Measurements from ENCODE around the gene ALK. TPM values are rescaled to one million over a fixed set of nuclear protein-coding genes. Genes with fewer than 3 reads are reported as not detected.

ALK gene
- total RNA-seq, 1 donor from 2014 or later: not detected

GRCh38 chr2:29881089-29881730 lies 40.2 kb downstream of the ALK start:
- Histone ChIP-seq H3K4me3 (ENCODE audit: low read depth, low read length) (no peak overlapping the region), H3K36me3 (ENCODE audit: control insufficient read depth, insufficient read depth, low read length) (no peaks in the 10 kb centered on the region), H3K27me3 (ENCODE audit: control insufficient read depth, insufficient read depth, low read length) (no peaks in the 10 kb centered on the region)
- FAIRE-seq (no peak), DNase-seq (ENCODE audit: low read depth) (no peak)
- TF ChIP-seq CTCF (IDR thresholded peaks at IDR 0.05; ENCODE audit: insufficient read depth, low read length, severe bottlenecking): no peak

GRCh38 chr2:29880084-29880483 lies 41.3 kb downstream of the ALK start:
- no peak for FAIRE-seq
- Histone ChIP-seq H3K4me3 (ENCODE audit: low read depth, low read length) (no peak overlapping the region), H3K36me3 (ENCODE audit: control insufficient read depth, insufficient read depth, low read length) (no peaks in the 10 kb centered on the region), H3K27me3 (ENCODE audit: control insufficient read depth, insufficient read depth, low read length) (no peaks in the 10 kb centered on the region)
- no peak for DNase-seq (ENCODE audit: low read depth)
- TF ChIP-seq CTCF (IDR thresholded peaks at IDR 0.05; ENCODE audit: insufficient read depth, low read length, severe bottlenecking): no peak

- no peak for TF ChIP-seq CTCF (IDR thresholded peaks at IDR 0.05; ENCODE audit: insufficient read depth, low read length, severe bottlenecking)
- no peak for DNase-seq (ENCODE audit: low read depth)
- no peak overlapping the region for H3K4me3 ChIP-seq (ENCODE audit: low read depth, low read length)
- no peaks in the 10 kb centered on the region for H3K36me3 ChIP-seq (ENCODE audit: control insufficient read depth, insufficient read depth, low read length)
- H3K27me3 ChIP-seq (ENCODE audit: control insufficient read depth, insufficient read depth, low read length): no peaks in the 10 kb centered on the region
- FAIRE-seq: no peak
Measured at GRCh38 chr2:29879456-29879855, 41.9 kb downstream of the ALK start.

- DNase-seq (ENCODE audit: low read depth): peak; percentile 72
- H3K27me3 ChIP-seq (ENCODE audit: control insufficient read depth, insufficient read depth, low read length): no peaks in the 10 kb centered on the region
- no peak for FAIRE-seq
- no peak overlapping the region for H3K4me3 ChIP-seq (ENCODE audit: low read depth, low read length)
- TF ChIP-seq CTCF (IDR thresholded peaks at IDR 0.05; ENCODE audit: insufficient read depth, low read length, severe bottlenecking): no peak
- no peaks in the 10 kb centered on the region for H3K36me3 ChIP-seq (ENCODE audit: control insufficient read depth, insufficient read depth, low read length)
Measured at GRCh38 chr2:29878898-29879297, 42.5 kb downstream of the ALK start.

- no peak for DNase-seq (ENCODE audit: low read depth)
- no peaks in the 10 kb centered on the region for H3K36me3 ChIP-seq (ENCODE audit: control insufficient read depth, insufficient read depth, low read length)
- H3K4me3 ChIP-seq (ENCODE audit: low read depth, low read length): no peak overlapping the region
- no peak for TF ChIP-seq CTCF (IDR thresholded peaks at IDR 0.05; ENCODE audit: insufficient read depth, low read length, severe bottlenecking)
- FAIRE-seq: no peak
- H3K27me3 ChIP-seq (ENCODE audit: control insufficient read depth, insufficient read depth, low read length): no peaks in the 10 kb centered on the region
Measured at GRCh38 chr2:29876374-29876773, 45.0 kb downstream of the ALK start.

- FAIRE-seq: no peak
- Histone ChIP-seq H3K4me3 (ENCODE audit: low read depth, low read length) (no peak overlapping the region), H3K36me3 (ENCODE audit: control insufficient read depth, insufficient read depth, low read length) (no peaks in the 10 kb centered on the region), H3K27me3 (ENCODE audit: control insufficient read depth, insufficient read depth, low read length) (no peaks in the 10 kb centered on the region)
- DNase-seq (ENCODE audit: low read depth): no peak
- no peak for TF ChIP-seq CTCF (IDR thresholded peaks at IDR 0.05; ENCODE audit: insufficient read depth, low read length, severe bottlenecking)
Measured at GRCh38 chr2:29874745-29875144, 46.6 kb downstream of the ALK start.
